ENCODE results near the gene XRCC3. TPM values are rescaled to one million over a fixed set of nuclear protein-coding genes. Genes with fewer than 3 reads are reported as not detected.

XRCC3 gene
- total RNA-seq, 1 donor from 2014 or later = 6.1 TPM

- H3K27me3 ChIP-seq (ENCODE audit: control insufficient read depth, insufficient read depth, low read length) = no peaks in the 10 kb centered on the region
- TF ChIP-seq CTCF (IDR thresholded peaks at IDR 0.05; ENCODE audit: insufficient read depth, low read length, severe bottlenecking) = no peak
- DNase-seq (ENCODE audit: low read depth) (no peak), FAIRE-seq (no peak)
- peaks cover 41% of the 10 kb centered on the region for H3K36me3 ChIP-seq (ENCODE audit: control insufficient read depth, insufficient read depth, low read length)
- H3K4me3 ChIP-seq (ENCODE audit: low read depth, low read length) = no peak overlapping the region
These were observed 18.0 kb downstream of the XRCC3 start for GRCh38 chr14:103697206-103697602.

GRCh38 chr14:103696466-103697071 lies 18.7 kb downstream of the XRCC3 start:
- H3K36me3 ChIP-seq (ENCODE audit: control insufficient read depth, insufficient read depth, low read length) = peaks cover 42% of the 10 kb centered on the region
- no peak for TF ChIP-seq CTCF (IDR thresholded peaks at IDR 0.05; ENCODE audit: insufficient read depth, low read length, severe bottlenecking)
- DNase-seq (ENCODE audit: low read depth) = no peak

GRCh38 chr14:103696070-103696402 lies 19.2 kb downstream of the XRCC3 start:
- peaks cover 42% of the 10 kb centered on the region for H3K36me3 ChIP-seq (ENCODE audit: control insufficient read depth, insufficient read depth, low read length)
- TF ChIP-seq CTCF (IDR thresholded peaks at IDR 0.05; ENCODE audit: insufficient read depth, low read length, severe bottlenecking) = no peak

More at GRCh38 chr14:103696466-103697071, 18.7 kb downstream of the XRCC3 start:
- FAIRE-seq = no peak
- no peak overlapping the region for H3K4me3 ChIP-seq (ENCODE audit: low read depth, low read length)
- no peaks in the 10 kb centered on the region for H3K27me3 ChIP-seq (ENCODE audit: control insufficient read depth, insufficient read depth, low read length)

GRCh38 chr14:103695296-103696069 lies 19.8 kb downstream of the XRCC3 start:
- DNase-seq (ENCODE audit: low read depth) (no peak), FAIRE-seq (no peak)
- Histone ChIP-seq H3K36me3 (ENCODE audit: control insufficient read depth, insufficient read depth, low read length) (peaks cover 40% of the 10 kb centered on the region), H3K4me3 (ENCODE audit: low read depth, low read length) (no peak overlapping the region), H3K27me3 (ENCODE audit: control insufficient read depth, insufficient read depth, low read length) (no peaks in the 10 kb centered on the region)
- no peak for TF ChIP-seq CTCF (IDR thresholded peaks at IDR 0.05; ENCODE audit: insufficient read depth, low read length, severe bottlenecking)

More at GRCh38 chr14:103696070-103696402, 19.2 kb downstream of the XRCC3 start:
- DNase-seq (ENCODE audit: low read depth) = no peak
- no peak overlapping the region for H3K4me3 ChIP-seq (ENCODE audit: low read depth, low read length)
- no peaks in the 10 kb centered on the region for H3K27me3 ChIP-seq (ENCODE audit: control insufficient read depth, insufficient read depth, low read length)
- FAIRE-seq = no peak

- Histone ChIP-seq H3K4me3 (ENCODE audit: low read depth, low read length) (no peak overlapping the region), H3K27me3 (ENCODE audit: control insufficient read depth, insufficient read depth, low read length) (no peaks in the 10 kb centered on the region), H3K36me3 (ENCODE audit: control insufficient read depth, insufficient read depth, low read length) (peaks cover 33% of the 10 kb centered on the region)
- FAIRE-seq (no peak), DNase-seq (ENCODE audit: low read depth) (no peak)
- no peak for TF ChIP-seq CTCF (IDR thresholded peaks at IDR 0.05; ENCODE audit: insufficient read depth, low read length, severe bottlenecking)
These were observed 20.7 kb downstream of the XRCC3 start for GRCh38 chr14:103694572-103695026.

Data from bronchial epithelial cell (primary cell).